GM21515 (cell line): ENCODE results near the gene RAX2.
"Not testable (repeated sequence)": the region's sequence is repeated elsewhere in the genome, so short reads cannot be mapped to it uniquely, and the experiment has no call there.

Source experiments
- ATAC-seq: cut with Tn5 transposase; IDR thresholded peaks from one replicate; pipeline ENCODE4 v1.9.1; 2021; ENCODE audit not compliant: unreplicated experiment

The RAX2 gene

DNA sequence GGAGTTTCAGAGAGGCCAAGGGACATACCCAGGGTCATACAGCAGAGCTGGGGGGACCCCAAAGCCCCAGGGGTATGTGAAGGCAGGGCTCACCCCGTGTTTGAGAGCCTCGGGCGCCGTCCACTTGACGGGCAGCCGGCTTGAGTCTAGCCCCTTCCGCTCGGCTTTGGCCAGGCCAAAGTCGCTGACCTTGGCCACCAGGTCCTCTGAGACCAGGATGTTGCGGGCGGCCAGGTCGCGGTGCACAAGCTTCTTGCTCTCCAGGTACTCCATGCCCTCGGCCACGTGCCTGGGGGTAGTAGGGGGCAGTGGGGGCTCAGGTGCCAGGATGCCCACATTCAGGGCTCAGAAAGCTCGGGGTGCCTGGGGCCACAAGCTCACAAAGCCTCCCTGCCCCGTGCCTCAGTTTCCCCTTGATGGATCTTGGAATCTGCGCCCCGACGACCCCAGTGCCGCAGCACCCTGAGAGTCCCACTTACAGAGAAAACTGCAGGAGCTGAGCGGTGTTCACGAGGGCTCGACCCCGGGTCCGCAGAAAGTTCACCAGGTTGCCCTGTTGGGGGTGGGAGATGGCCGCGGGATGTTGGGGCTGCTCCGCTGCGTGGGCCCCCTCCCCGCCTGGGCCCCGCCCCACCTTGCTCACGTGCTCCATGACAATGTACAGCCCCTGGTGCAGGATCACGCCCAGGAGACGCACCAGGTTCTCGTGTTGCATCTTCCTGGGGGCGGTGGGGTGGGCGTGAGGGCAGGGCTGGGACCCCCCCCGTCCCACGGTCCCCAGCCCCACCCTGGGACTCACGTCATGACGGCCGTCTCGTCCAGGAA, 7.1 kb upstream of the RAX2 start:
- ATAC-seq, result no peak

GRCh38 chr19:3778104-3778867, 6.3 kb upstream of the RAX2 start:
- ATAC-seq, result no peak

GRCh38 chr19:3776479-3777040, 4.5 kb upstream of the RAX2 start:
- no peak for ATAC-seq

DNA sequence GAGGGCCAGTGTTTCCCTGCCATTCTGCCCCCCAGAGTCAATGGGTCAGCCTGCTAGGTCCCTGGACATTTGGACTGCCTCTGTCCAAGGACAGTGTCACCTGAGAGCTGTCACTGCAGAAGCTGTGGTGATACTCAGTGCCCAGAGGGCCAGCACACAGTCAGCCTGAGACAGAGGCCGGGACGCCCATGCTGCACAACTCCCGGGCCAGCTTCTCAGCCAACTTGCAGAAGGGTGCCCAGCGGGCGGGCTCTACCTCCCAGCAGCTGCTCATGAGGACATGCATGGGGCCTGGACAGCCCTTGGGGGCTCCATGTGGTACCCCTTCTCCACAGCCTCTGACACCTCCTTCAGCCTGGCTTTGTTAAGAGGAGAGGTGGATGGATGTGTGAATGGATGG, 3.8 kb upstream of the RAX2 start:
- ATAC-seq, result no peak

- no peak for ATAC-seq
Measured at GRCh38 chr19:3775374-3775711, 3.3 kb upstream of the RAX2 start.

DNA sequence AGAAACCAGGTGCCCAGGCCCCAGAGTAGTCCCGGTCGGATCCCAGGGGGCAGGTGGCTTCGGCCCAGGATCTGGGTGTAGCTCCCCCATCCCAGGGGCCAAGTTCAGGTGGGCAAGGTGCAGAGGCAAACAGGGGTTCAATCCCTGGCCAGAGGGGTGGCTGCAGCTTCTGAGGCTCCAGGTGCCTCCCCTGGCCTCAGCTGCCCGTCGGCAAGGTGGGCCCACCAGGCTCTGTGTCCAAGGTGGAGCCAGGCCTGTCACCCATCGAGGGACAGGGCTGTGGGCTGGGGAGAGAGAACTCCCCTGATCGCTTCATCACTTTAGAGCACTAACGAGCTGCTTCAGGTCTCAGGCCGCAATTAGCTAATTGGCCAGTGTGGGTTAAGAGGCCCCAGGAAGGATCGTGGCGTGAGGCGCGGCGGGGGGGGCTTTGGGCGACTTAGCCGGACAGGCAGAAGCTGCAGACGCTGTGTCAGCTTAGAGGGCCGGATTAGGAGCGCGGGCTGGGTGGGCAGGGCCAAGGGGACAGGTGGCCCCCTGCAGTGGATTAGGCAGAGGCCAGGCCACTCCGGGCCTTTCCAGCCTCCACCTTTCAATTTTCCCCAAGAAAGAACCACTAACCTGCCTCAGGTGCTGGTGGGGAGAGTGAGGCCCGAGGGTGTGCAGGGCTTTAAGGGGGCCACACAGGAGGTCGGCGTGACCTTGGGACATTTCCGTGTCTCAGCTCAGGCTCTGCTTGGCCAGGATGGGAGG, 2.8 kb upstream of the RAX2 start:
- no peak for ATAC-seq

DNA sequence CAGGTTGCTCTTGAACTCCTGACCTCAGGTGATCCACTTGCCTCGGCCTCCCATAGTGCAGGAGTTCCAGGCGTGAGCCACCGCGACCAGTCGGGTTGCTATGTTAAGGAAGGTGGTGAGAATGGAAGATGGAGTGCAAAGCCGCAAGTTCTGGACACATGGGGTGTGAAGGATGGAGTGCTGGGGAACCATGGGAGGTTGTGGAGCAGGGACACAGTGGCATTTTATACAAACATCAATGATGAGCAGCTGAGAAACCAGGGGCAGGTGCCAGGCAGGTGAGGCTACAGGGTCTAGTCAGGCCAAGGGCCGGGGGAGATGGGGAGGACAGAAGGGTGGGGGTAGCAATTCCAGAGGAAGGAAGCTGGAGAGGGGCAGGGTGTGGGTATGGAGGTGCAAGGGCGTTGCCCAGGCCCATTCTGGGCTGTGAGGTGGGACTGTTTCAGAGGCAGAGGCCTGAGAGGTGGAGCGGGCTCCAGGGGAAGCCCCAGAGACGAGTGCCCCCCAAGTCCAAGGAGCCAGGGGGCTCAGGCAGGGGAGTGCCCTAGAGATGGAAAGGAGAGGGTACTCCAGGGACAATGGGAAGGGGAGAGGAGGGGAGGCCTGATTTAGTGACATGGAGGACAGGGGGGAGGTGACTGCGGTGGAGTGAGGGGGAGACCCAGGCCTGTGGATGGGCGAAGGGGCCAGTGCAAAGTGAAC, 1.9 kb upstream of the RAX2 start:
- ATAC-seq, result no peak

GRCh38 chr19:3771000-3771905, 775 bp downstream of the RAX2 start:
- ATAC-seq, result no peak

DNA sequence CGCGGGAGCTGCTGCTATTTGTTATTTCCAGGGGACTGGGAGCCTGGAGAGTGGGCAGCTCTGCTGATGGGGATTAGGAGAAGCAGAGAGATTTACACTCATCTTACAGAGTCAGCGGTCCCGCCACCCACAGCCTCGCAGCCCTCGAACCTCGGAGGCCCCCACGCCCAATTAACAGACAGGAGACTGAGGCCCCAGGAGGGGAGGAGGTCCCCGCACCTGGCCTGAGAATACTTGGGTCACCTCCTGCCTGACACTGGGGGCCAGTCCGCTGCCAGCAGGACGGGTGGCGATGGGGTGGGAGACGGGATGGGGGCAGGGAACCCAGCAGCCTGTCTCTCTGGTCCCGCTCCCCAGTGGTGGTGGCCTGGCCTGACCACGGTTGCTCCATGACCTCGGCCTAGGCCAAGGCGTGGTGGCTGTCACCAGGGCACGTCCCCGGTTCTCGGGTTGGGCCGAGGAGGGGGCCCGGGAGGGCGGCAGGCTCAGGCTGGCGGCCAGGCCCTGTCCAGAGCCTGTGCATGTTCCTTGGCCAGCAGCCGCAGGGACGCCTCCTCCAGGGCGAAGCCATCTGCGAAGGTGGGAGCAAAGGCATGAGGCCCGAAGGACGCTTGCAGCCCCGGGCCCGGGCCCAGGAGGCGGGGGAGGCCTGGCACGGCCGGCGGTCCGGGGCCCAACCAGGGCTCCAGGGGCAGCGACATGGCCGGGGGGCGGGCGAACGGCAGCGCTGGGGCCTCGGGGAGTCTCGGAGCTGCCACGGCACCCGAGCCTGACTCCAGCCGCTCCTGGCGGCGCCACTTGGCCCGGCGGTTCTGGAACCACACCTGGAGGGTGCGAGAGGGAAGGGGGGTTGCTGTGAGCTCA, 1.7 kb downstream of the RAX2 start:
- no peak for ATAC-seq

- no peak for ATAC-seq
Measured at GRCh38 chr19:3769494-3769893, 2.5 kb downstream of the RAX2 start.

GRCh38 chr19:3768748-3769099, 3.3 kb downstream of the RAX2 start:
- ATAC-seq, result no peak

DNA sequence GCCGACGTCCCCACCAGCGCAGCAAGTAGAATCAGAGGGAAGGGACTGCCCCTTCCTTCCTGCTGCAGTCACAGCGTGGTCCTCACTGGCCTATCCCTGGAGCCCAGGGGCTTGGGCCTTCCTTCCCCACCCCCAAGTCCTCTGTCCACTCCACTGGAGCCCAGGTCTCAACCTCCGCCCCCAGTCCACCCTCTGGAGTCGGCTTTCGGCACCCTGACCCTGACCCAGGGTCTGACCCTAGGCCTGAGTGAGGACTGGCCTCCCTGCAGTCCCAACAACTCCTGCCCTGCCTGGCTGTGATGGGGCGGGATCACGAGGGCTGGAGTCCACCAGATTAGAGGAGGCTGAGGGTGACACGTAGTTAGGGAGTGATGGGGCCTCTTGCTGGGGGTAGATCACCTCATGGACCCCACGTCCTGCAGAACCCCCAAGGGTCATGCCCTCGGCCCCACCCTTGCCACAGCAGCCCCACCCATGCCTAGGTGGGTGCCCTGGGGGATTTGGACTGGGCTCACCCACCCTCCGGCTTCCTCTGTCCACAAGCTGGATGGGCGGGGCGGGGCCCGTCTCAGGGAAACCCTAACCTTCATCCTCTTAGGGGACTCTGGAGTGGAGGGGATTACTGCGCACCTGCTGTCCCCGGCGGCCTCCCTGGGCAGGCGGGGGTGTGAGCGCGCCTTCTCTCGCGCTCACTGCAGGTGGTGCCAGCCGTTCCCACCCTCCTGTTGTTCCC, 3.8 kb downstream of the RAX2 start:
- no peak for ATAC-seq

GRCh38 chr19:3767050-3767449, 5.0 kb downstream of the RAX2 start:
- ATAC-seq, result no peak

DNA sequence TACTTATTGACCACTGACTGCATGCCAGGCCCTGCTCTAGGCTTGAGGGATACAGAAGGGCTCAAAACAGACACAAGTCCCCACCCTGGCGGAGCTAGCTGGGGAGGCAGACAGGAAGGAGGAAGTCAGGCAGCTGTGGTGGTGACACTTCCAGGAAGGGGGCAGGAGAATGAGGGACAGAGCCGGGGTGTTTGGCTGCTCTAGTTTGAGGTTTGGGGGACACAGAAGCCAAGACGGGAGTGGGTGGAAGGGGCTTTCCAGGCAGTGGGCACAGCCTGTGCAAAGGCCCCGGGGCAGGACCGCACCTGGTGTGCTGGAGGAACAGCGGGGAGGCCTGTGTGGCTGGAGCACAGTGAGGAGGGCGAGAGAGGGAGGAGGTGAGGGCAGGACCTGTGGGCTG, 5.5 kb downstream of the RAX2 start:
- ATAC-seq, result no peak

DNA sequence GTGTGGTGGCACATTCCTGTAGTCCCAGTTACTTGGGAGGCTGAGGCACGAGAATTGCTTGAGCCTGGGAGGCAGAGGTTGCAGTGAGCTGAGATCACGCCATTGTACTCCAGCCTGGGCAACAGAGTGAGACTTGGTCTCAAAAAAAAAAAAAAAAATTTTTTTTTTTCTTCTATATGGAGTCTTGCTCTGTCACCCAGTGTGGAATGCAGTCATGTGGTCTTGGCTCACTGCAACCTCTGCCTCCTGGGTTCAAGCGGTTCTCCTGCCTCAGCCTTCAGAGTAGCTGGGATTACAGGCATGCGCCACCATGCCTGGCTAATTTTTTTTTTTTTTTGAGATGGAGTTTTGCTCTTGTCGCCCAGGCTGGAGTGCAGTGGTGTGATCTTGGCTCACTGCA, 6.3 kb downstream of the RAX2 start:
- ATAC-seq, result not testable (repeated sequence)

- ATAC-seq, result no peak
Measured at GRCh38 chr19:3765121-3765520, 6.9 kb downstream of the RAX2 start.

GRCh38 chr19:3762501-3763459, 9.2 kb downstream of the RAX2 start, which contains the start of gene MRPL54:
TSS of gene MRPL54 (plus strand) at chr19:3762682. CDS start at chr19:3762701, 19 bp downstream.
- ATAC-seq, result peak; percentile 65
